H9 (cell line): ENCODE data around the gene OR6J1. TPM values are rescaled to one million over a fixed set of nuclear protein-coding genes. Genes with fewer than 3 reads are reported as not detected.

Source experiments
- DNase-seq: peaks from one replicate; pipeline ENCODE4 v3.0.0-alpha.2; 2017
- H2AFZ ChIP-seq: one replicate; pipeline ENCODE4 v1.6.1; 2013; ENCODE audit warnings: mild to moderate bottlenecking, low read length, control low read depth, moderate library complexity
- H2AK5ac ChIP-seq: 2 replicates; pipeline ENCODE4 v1.6.1; 2013; ENCODE audit warnings: low read length, control low read depth, mixed read lengths; ENCODE audit not compliant: insufficient read length
- H2BK120ac ChIP-seq: one replicate; pipeline ENCODE4 v1.6.1; 2013; ENCODE audit warnings: low read depth, mild to moderate bottlenecking, low read length, control low read depth, inconsistent platforms; ENCODE audit not compliant: poor library complexity, severe bottlenecking
- H2BK12ac ChIP-seq: 2 replicates; pipeline ENCODE4 v1.6.1; 2013; ENCODE audit warnings: low read length, control low read depth, mixed read lengths, low read depth; ENCODE audit not compliant: insufficient read length
- H2BK15ac ChIP-seq: 2 replicates; pipeline ENCODE4 v1.6.1; 2013; ENCODE audit warnings: low read depth, low read length, control low read depth
- H2BK20ac ChIP-seq: one replicate; pipeline ENCODE4 v1.6.1; 2013; ENCODE audit warnings: low read depth, mild to moderate bottlenecking, low read length, control low read depth, inconsistent platforms; ENCODE audit not compliant: poor library complexity, severe bottlenecking
- H2BK5ac ChIP-seq: 2 replicates; pipeline ENCODE4 v1.6.1; 2013; ENCODE audit warnings: low read length, control low read depth, mixed read lengths; ENCODE audit not compliant: insufficient read length
- H3K14ac ChIP-seq: 2 replicates; pipeline ENCODE4 v1.6.1; 2013; ENCODE audit warnings: low read length, control low read depth; ENCODE audit not compliant: insufficient read depth
- H3K18ac ChIP-seq: 2 replicates; pipeline ENCODE4 v1.6.1; 2013; ENCODE audit warnings: low read depth, mild to moderate bottlenecking, mixed read lengths, low read length, control low read depth; ENCODE audit not compliant: insufficient read length
- H3K23ac ChIP-seq: 2 replicates; pipeline ENCODE4 v1.6.1; 2013; ENCODE audit warnings: low read length, control low read depth, mixed read lengths, low read depth; ENCODE audit not compliant: insufficient read length
- H3K23me2 ChIP-seq: 2 replicates; pipeline ENCODE4 v1.6.1; 2013; ENCODE audit warnings: low read depth, mild to moderate bottlenecking, mixed read lengths, low read length, control low read depth; ENCODE audit not compliant: insufficient read length, poor library complexity, severe bottlenecking
- H3K27ac ChIP-seq: 2 replicates; pipeline ENCODE4 v1.5.1; 2013; ENCODE audit warnings: low read length, control low read depth, mixed read lengths, low read depth; ENCODE audit not compliant: insufficient read length
- H3K27me3 ChIP-seq: 2 replicates; pipeline ENCODE4 v1.6.1; 2013; ENCODE audit warnings: low read length, control low read depth, inconsistent platforms; ENCODE audit not compliant: insufficient read depth
- H3K4ac ChIP-seq: 2 replicates; pipeline ENCODE4 v1.6.1; 2013; ENCODE audit warnings: low read depth, mild to moderate bottlenecking, control low read depth, inconsistent platforms, low read length, moderate library complexity
- H3K4me1 ChIP-seq: 2 replicates; pipeline ENCODE4 v1.6.1; 2013; ENCODE audit warnings: low read length, control low read depth, inconsistent platforms; ENCODE audit not compliant: insufficient read depth
- H3K4me2 ChIP-seq: 2 replicates; pipeline ENCODE4 v1.6.1; 2013; ENCODE audit warnings: low read length, control low read depth, mixed read lengths; ENCODE audit not compliant: insufficient read length, insufficient read depth
- H3K56ac ChIP-seq: 2 replicates; pipeline ENCODE4 v1.6.1; 2013; ENCODE audit warnings: low read depth, mild to moderate bottlenecking, mixed read lengths, low read length, control low read depth; ENCODE audit not compliant: insufficient read length
- H3K79me1 ChIP-seq: 2 replicates; pipeline ENCODE4 v1.6.1; 2013; ENCODE audit warnings: low read depth, mild to moderate bottlenecking, moderate library complexity, low read length, control low read depth, inconsistent platforms; ENCODE audit not compliant: insufficient read depth, poor library complexity, severe bottlenecking
- H3K79me2 ChIP-seq: 2 replicates; pipeline ENCODE4 v1.6.1; 2013; ENCODE audit warnings: low read length, control low read depth, inconsistent platforms; ENCODE audit not compliant: insufficient read depth
- H3K9ac ChIP-seq: 2 replicates; pipeline ENCODE4 v1.6.1; 2013; ENCODE audit warnings: low read length, control low read depth, mixed read lengths; ENCODE audit not compliant: insufficient read length; ENCODE audit errors: extremely low read depth
- H3K9me3 ChIP-seq: one replicate; pipeline ENCODE4 v1.6.1; 2013; ENCODE audit warnings: low read depth, low read length, inconsistent platforms; ENCODE audit not compliant: control insufficient read depth
- H3T11ph ChIP-seq: one replicate; pipeline ENCODE4 v1.6.1; 2013; ENCODE audit warnings: mild to moderate bottlenecking, low read length, control low read depth, inconsistent platforms
- H4K20me1 ChIP-seq: one replicate; pipeline ENCODE4 v1.6.1; 2013; ENCODE audit not compliant: control insufficient read depth, insufficient read length, insufficient read depth
- H4K5ac ChIP-seq: 2 replicates; pipeline ENCODE4 v1.6.1; 2013; ENCODE audit warnings: low read depth, mild to moderate bottlenecking, mixed read lengths, low read length, control low read depth; ENCODE audit not compliant: insufficient read length
- H4K8ac ChIP-seq: replicated peaks from 2 replicates; pipeline ENCODE4 v1.6.1; 2013; ENCODE audit warnings: low read length, control low read depth, mixed read lengths, low read depth; ENCODE audit not compliant: insufficient read length
- H4K91ac ChIP-seq: 2 replicates; pipeline ENCODE4 v1.6.1; 2013; ENCODE audit warnings: low read depth, mild to moderate bottlenecking, moderate library complexity, mixed read lengths, low read length, control low read depth; ENCODE audit not compliant: insufficient read length
- H3K27ac Mint-ChIP-seq, 3 experiments: 2 replicates in 2 of 3; 3 replicates in 1 of 3; pipeline ENCODE4 v1.8.0; 2020 to 2021; ENCODE audit warnings: mixed read lengths in 3 of 3, mild to moderate bottlenecking in 1 of 3, moderate library complexity in 1 of 3
- H3K27me3 Mint-ChIP-seq: 2 replicates; pipeline ENCODE4 v1.8.0; 2021; ENCODE audit warnings: low read depth, mild to moderate bottlenecking, moderate library complexity, mixed read lengths
- H3K36me3 Mint-ChIP-seq, 3 experiments: 2 replicates in 2 of 3; 3 replicates in 1 of 3; pipeline ENCODE4 v1.8.0; 2020 to 2021; ENCODE audit warnings: low read depth in 3 of 3, mixed read lengths in 3 of 3; ENCODE audit not compliant: insufficient read depth in 1 of 3
- H3K4me1 Mint-ChIP-seq, 2 experiments: 2 replicates each; pipeline ENCODE4 v1.8.0; 2020; ENCODE audit warnings: mixed read lengths in 2 of 2
- H3K4me3 Mint-ChIP-seq, 2 experiments: 2 replicates in 1 of 2; 3 replicates in 1 of 2; pipeline ENCODE4 v1.8.0; 2020 to 2021; ENCODE audit warnings: mild to moderate bottlenecking in 2 of 2, mixed read lengths in 2 of 2, moderate library complexity in 1 of 2
- H3K9me3 Mint-ChIP-seq, 2 experiments: 2 replicates in 1 of 2; 3 replicates in 1 of 2; pipeline ENCODE4 v1.8.0; 2020; ENCODE audit warnings: mild to moderate bottlenecking in 2 of 2, mixed read lengths in 2 of 2, moderate library complexity in 1 of 2
- WGBS: extraction: QIAGEN DNeasy Blood & Tissue Kit; methylation state at CpG from one replicate; pipeline ENCODE4 v1.1.7; 2013; ENCODE audit warnings: missing lambda C conversion rate, low lambda C conversion rate, mixed read lengths; ENCODE audit not compliant: insufficient read length; ENCODE audit errors: extremely low coverage; 5-methylcytosine and 5-hydroxymethylcytosine counted together
- total RNA-seq: library from RNA; stranded (reverse); gene quantifications from 2 replicates; pipeline ENCODE4 v1.2.1, GENCODE V29; 2021
- TF ChIP-seq, protein P1 (sequence below): fragments of 200-600 bp; sonication (generic); conservative IDR thresholded peaks from 3 replicates; pipeline ENCODE4 v1.8.0; 2021; ENCODE audit warnings: antibody characterized with exemption, mild to moderate bottlenecking

OR6J1 gene
- total RNA-seq, 1 experiment from 2014 or later: not detected

DNA sequence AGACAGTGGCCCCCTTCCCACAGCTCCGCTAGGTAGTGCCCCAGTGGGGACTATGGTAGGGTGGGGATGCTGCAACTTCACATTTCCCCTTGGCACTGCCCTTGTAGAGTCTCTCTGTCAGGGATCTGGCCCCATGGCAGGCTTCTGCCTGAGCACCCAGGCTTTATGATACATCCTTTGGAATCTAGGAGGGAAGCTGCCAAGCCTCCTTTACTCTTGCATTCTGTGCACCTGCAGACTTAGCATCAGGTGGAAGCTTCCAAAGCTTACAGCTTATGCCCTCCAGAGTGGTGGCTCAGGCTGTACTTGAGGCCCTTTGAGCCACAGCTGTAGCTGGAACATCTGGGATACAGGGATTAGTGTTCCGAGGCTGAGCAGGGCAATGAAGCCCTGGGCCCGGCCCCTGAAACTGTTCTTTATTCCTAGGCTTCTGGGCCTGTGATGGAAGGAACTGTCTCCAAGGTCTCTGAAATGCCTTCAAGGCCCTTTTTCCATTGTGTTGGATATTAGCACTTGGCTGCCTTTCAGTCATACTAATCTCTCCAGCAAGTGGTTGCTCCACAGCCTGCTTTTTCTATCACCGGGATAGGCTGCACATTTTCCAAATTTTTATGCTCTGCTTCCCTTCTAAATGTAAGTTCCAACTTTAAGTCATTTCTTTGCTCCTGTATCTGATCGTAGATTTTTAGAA, 22.2 kb upstream of the OR6J1 start:
- H2AK5ac ChIP-seq: no peak overlapping the region
- H3K27ac Mint-ChIP-seq: no peak overlapping the region; a peak in 1 of 7 replicates

More for the DNA sequence above, 22.2 kb upstream of the OR6J1 start:
- H3K4me1 Mint-ChIP-seq: peaks cover 5 to 10% of the 10 kb centered on the region in 2 experiments
- no peaks in the 10 kb centered on the region for H3K79me1 ChIP-seq
- H3K4me2 ChIP-seq: no peak overlapping the region
- H2BK5ac ChIP-seq: no peak overlapping the region
- H3K4ac ChIP-seq: no peak overlapping the region
- no peak overlapping the region for H4K91ac ChIP-seq
- DNase-seq: no peak
- H4K5ac ChIP-seq: no peak overlapping the region
- H3K79me2 ChIP-seq: no peaks in the 10 kb centered on the region
- H2BK120ac ChIP-seq: no peak overlapping the region
- no peaks in the 10 kb centered on the region for H3K23me2 ChIP-seq
- no peak overlapping the region for H3K4me3 Mint-ChIP-seq
- no peaks in the 10 kb centered on the region for H3K4me1 ChIP-seq
- H4K20me1 ChIP-seq: no peaks in the 10 kb centered on the region
- TF ChIP-seq, protein P1, sequence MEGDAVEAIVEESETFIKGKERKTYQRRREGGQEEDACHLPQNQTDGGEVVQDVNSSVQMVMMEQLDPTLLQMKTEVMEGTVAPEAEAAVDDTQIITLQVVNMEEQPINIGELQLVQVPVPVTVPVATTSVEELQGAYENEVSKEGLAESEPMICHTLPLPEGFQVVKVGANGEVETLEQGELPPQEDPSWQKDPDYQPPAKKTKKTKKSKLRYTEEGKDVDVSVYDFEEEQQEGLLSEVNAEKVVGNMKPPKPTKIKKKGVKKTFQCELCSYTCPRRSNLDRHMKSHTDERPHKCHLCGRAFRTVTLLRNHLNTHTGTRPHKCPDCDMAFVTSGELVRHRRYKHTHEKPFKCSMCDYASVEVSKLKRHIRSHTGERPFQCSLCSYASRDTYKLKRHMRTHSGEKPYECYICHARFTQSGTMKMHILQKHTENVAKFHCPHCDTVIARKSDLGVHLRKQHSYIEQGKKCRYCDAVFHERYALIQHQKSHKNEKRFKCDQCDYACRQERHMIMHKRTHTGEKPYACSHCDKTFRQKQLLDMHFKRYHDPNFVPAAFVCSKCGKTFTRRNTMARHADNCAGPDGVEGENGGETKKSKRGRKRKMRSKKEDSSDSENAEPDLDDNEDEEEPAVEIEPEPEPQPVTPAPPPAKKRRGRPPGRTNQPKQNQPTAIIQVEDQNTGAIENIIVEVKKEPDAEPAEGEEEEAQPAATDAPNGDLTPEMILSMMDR: no peak
- WGBS: no CpG with 5 or more reads among the region's 5 CpGs
- no peak overlapping the region for H4K8ac ChIP-seq
- no peaks in the 10 kb centered on the region; the same call in 1 of the 2 replicates for H3K27me3 Mint-ChIP-seq
- no peak overlapping the region for H2AFZ ChIP-seq
- no peaks in the 10 kb centered on the region for H3K9me3 ChIP-seq
- no peak overlapping the region for H3K14ac ChIP-seq
- H3K56ac ChIP-seq: no peak overlapping the region
- H3K27me3 ChIP-seq: no peaks in the 10 kb centered on the region
- H3K9me3 Mint-ChIP-seq: no peaks in the 10 kb centered on the region
- no peak overlapping the region for H2BK12ac ChIP-seq
- no peaks in the 10 kb centered on the region for H3K36me3 Mint-ChIP-seq
- H3K9ac ChIP-seq: no peak overlapping the region
- no peak overlapping the region for H2BK20ac ChIP-seq
- H3K23ac ChIP-seq: no peak overlapping the region
- no peak overlapping the region for H3T11ph ChIP-seq
- H3K18ac ChIP-seq: no peak overlapping the region
- no peak overlapping the region for H3K27ac ChIP-seq
- no peak overlapping the region for H2BK15ac ChIP-seq
